ENCODE data around the gene AKAP10. TPM values are rescaled to one million over a fixed set of nuclear protein-coding genes. Genes with fewer than 3 reads are reported as not detected.

Gene AKAP10
- total RNA-seq, 1 donor from 2014 or later = 51.5 TPM

DNA sequence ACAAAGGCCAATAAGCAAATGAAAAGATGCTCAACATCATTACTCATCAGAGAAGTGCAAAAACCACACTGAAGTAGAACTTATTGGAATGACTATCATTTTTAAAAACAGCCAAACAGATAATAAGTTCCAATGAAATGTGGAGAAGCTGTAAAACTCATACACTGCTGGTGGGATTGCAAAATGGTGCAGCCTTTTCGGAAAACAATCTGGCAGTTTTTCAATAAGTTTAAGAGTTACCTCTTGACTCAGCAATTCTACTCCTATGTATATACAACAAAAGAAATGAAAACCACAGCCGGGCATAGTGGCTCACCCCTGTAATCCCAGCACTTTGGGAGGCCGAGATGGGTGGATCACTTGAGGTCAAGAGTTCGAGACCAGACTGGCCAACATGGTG lies 49.3 kb downstream of the AKAP10 start:
- DNase-seq (no peak), ATAC-seq (ENCODE audit: low read depth) (no peak)
- TF ChIP-seq, protein P1, sequence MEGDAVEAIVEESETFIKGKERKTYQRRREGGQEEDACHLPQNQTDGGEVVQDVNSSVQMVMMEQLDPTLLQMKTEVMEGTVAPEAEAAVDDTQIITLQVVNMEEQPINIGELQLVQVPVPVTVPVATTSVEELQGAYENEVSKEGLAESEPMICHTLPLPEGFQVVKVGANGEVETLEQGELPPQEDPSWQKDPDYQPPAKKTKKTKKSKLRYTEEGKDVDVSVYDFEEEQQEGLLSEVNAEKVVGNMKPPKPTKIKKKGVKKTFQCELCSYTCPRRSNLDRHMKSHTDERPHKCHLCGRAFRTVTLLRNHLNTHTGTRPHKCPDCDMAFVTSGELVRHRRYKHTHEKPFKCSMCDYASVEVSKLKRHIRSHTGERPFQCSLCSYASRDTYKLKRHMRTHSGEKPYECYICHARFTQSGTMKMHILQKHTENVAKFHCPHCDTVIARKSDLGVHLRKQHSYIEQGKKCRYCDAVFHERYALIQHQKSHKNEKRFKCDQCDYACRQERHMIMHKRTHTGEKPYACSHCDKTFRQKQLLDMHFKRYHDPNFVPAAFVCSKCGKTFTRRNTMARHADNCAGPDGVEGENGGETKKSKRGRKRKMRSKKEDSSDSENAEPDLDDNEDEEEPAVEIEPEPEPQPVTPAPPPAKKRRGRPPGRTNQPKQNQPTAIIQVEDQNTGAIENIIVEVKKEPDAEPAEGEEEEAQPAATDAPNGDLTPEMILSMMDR (IDR thresholded peaks at IDR 0.05) = no peak
- POLR2A ChIA-PET = no interaction called here
- Mint-ChIP-seq H3K27ac (no peak overlapping the region), H3K9me3 (no peaks in the 10 kb centered on the region), H3K27me3 (no peaks in the 10 kb centered on the region), H3K4me1 (no peaks in the 10 kb centered on the region), H3K36me3 (ENCODE audit: low read depth) (peaks cover 73% of the 10 kb centered on the region), H3K4me3 (no peak overlapping the region)
- CTCF ChIA-PET = no interaction called here
- intact Hi-C loops (cut with micrococcal nuclease) = no loop called here

DNA sequence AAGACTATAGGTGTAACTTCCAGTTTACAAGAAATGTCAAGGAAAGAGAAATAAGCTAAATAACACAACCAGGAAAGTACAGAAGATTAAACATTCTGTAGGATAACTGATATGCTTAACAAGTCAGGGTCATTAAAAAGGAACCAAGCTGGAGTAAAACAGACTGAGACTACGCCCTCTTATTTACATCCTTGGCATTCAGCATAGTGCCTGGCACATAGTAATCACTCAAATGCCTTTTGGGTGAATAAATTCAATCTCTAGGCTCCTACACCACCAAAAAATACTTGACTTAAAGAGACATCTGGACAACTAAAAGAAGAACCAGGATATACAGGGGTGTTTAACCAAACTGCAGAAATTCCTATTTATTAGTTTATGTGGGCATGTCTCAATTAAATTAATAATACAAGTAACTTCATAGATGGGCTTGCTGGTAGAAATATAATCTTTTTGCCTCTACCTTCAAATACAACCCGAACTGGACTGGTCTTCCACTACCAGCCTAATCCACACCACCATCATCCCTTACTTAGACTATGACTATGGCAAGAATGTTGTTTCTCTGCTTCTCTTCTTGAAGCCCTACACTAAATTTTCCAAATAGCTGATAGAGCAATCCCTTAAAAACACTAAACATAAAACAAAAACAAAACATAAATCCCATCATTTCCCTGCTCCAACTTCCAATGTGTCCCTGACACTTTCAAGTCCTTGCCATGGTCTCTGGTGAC lies 62.2 kb downstream of the AKAP10 start:
- TF ChIP-seq, protein P1 (IDR thresholded peaks at IDR 0.05) = no peak
- H3K36me3 Mint-ChIP-seq (ENCODE audit: low read depth) = peaks cover 73% of the 10 kb centered on the region
- POLR2A ChIA-PET = no interaction called here
- H3K4me3 Mint-ChIP-seq = no peak overlapping the region
- H3K27ac Mint-ChIP-seq = no peak overlapping the region
- CTCF ChIA-PET = no interaction called here
- no peak for DNase-seq
- intact Hi-C loops (cut with micrococcal nuclease) = no loop called here
- no peaks in the 10 kb centered on the region for H3K27me3 Mint-ChIP-seq
- H3K4me1 Mint-ChIP-seq = no peaks in the 10 kb centered on the region
- ATAC-seq (ENCODE audit: low read depth) = no peak
- H3K9me3 Mint-ChIP-seq = no peaks in the 10 kb centered on the region

DNA sequence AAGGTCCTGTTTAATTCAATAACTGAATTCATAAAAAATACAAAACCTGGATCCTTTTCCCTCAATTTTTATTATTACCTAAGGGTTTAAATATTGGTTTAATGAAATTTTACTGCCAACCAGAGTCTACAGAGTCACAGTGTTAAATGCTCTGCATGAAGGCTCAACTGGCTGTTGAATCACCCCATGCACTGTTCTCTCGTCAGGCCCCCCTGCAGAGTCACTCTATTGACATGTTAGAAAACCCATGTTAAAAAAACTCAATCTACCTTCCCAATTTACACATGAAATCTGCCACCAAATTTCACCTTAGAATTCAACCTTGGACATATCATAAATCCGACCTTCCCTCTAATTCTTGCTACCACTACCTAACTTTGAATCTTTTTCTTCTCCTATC lies 66.6 kb downstream of the AKAP10 start:
- CTCF ChIA-PET = no interaction called here
- Mint-ChIP-seq H3K9me3 (no peaks in the 10 kb centered on the region), H3K4me3 (no peak overlapping the region), H3K36me3 (ENCODE audit: low read depth) (peaks cover 87% of the 10 kb centered on the region), H3K27ac (peak overlapping the region; percentile 4), H3K27me3 (no peaks in the 10 kb centered on the region), H3K4me1 (no peaks in the 10 kb centered on the region)
- POLR2A ChIA-PET = no interaction called here
- TF ChIP-seq, protein P1 (IDR thresholded peaks at IDR 0.05) = no peak
- ATAC-seq (ENCODE audit: low read depth) (no peak), DNase-seq (no peak)
- intact Hi-C loops (cut with micrococcal nuclease) = no loop called here

DNA sequence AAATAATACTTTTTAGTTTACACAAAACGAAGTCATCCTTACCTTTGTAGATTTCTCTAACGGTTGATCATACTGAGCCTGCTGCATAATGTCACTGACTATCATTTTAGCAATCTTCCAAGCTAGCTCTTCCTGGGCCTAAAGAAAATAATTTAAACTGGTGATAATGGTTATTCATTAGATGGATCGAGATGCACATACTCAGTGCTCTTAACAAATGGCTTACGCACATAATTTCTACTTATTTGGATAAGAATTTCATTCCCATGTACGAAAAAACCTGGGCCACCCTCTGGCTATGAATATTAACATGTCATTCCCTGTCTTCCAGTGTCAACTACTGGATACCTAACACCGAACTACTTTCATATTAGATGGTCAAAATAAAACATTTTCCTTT lies 68.5 kb downstream of the AKAP10 start:
- H3K27ac Mint-ChIP-seq = no peak overlapping the region
- no peaks in the 10 kb centered on the region for H3K4me1 Mint-ChIP-seq

DNA sequence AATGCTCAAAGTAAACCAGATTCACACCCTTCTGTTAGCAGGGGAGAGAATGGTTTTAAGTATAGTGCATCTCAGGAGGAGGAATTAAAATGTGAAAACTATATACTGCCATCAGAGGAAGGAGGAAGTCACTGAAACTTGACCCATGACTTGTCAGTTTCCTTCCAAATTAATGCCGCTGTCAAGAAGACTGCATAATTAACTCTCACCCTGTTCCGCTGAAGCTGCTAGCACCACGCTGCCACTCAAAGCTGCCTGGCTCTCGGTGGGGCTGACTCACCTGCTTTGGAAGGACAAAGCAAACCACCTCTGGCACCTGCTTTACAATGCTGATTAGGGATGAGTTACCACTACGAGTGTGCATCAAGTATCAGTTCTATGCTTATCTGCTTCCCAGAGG lies 72.1 kb downstream of the AKAP10 start:
- DNase-seq (no peak), ATAC-seq (ENCODE audit: low read depth) (no peak)
- ChIA-PET CTCF (no interaction called here), POLR2A (no interaction called here)
- no peaks in the 10 kb centered on the region for H3K4me1 Mint-ChIP-seq
- H3K36me3 Mint-ChIP-seq (ENCODE audit: low read depth) = peaks cover 85% of the 10 kb centered on the region
- no peak overlapping the region for H3K4me3 Mint-ChIP-seq
- TF ChIP-seq, protein P1 (IDR thresholded peaks at IDR 0.05) = no peak
- H3K27ac Mint-ChIP-seq = no peak overlapping the region
- H3K9me3 Mint-ChIP-seq = no peaks in the 10 kb centered on the region
- intact Hi-C loops (cut with micrococcal nuclease) = no loop called here
- no peaks in the 10 kb centered on the region for H3K27me3 Mint-ChIP-seq

More for the DNA sequence above, 68.5 kb downstream of the AKAP10 start:
- no peak for ATAC-seq (ENCODE audit: low read depth)
- intact Hi-C loops (cut with micrococcal nuclease) = no loop called here
- TF ChIP-seq, protein P1 (IDR thresholded peaks at IDR 0.05) = no peak
- peaks cover 86% of the 10 kb centered on the region for H3K36me3 Mint-ChIP-seq (ENCODE audit: low read depth)
- no peaks in the 10 kb centered on the region for H3K9me3 Mint-ChIP-seq
- CTCF ChIA-PET = no interaction called here
- no peak for DNase-seq
- POLR2A ChIA-PET = no interaction called here
- no peaks in the 10 kb centered on the region for H3K27me3 Mint-ChIP-seq
- H3K4me3 Mint-ChIP-seq = no peak overlapping the region
